Heart right ventricle (tissue), 16 donors: Measurements from ENCODE around the gene ELFN2. TPM values are rescaled to one million over a fixed set of nuclear protein-coding genes. Genes with fewer than 3 reads are reported as not detected.

Experiments
- ATAC-seq, 8 donors: fragments of 200-7000 bp; cut with Tn5 transposase; one replicate each; pipeline ENCODE4 v1.9.1; 2020; ENCODE audit warnings: mild to moderate bottlenecking in 8 of 8, moderate library complexity in 8 of 8, moderate number of reproducible peaks in 1 of 8
- DNase-seq, 2 donors: peaks; one replicate each; pipeline ENCODE4 v3.0.0-alpha.2; 2020
- H3K27ac ChIP-seq, 10 donors: fragments of 200-600 bp; sonication (generic) in 2 of 10; one replicate each; pipeline versions ENCODE4 v1.5.0 to v1.8.0; 2020 to 2022; ENCODE audit warnings: mild to moderate bottlenecking in 3 of 10
- H3K27me3 ChIP-seq, 7 donors: fragments of 200-600 bp; one replicate each; pipeline ENCODE4 v1.8.0; 2021 to 2022; ENCODE audit warnings: mild to moderate bottlenecking in 2 of 7
- H3K36me3 ChIP-seq, 9 donors: fragments of 200-600 bp; sonication (generic) in 1 of 9; one replicate each; pipeline versions ENCODE4 v1.5.0 to v1.8.0; 2020 to 2022; ENCODE audit warnings: mild to moderate bottlenecking in 2 of 9
- H3K4me1 ChIP-seq, 9 donors: fragments of 200-600 bp; sonication (generic) in 1 of 9; one replicate each; pipeline versions ENCODE4 v1.5.0 to v1.8.0; 2020 to 2022; ENCODE audit warnings: mild to moderate bottlenecking in 4 of 9
- H3K4me3 ChIP-seq, 10 donors: fragments of 200-600 bp; sonication (generic) in 2 of 10; one replicate each; pipeline versions ENCODE4 v1.5.0 to v1.8.0; 2020 to 2022; ENCODE audit warnings: mild to moderate bottlenecking in 7 of 10, moderate library complexity in 2 of 10
- H3K9me3 ChIP-seq, 11 donors: fragments of 200-600 bp in 10 of 11; sonication (generic) in 2 of 11; one replicate each; pipeline versions ENCODE4 v1.5.0 to v1.8.0; 2013 to 2022; ENCODE audit warnings: mild to moderate bottlenecking in 2 of 11, control low read depth in 1 of 11, moderate library complexity in 1 of 11
- WGBS, 2 donors: extraction: QIAGEN DNeasy Blood & Tissue Kit; methylation state at CpG; one replicate each; pipeline ENCODE4 v1.1.7; 2013; ENCODE audit warnings: inconsistent platforms in 1 of 2; 5-methylcytosine and 5-hydroxymethylcytosine counted together
- intact Hi-C, 10 donors: fragments of 100-400 bp; cut with DNase I; formaldehyde crosslinking; loops; one replicate each; pipeline versions ENCODE4 v1.11.1 to v1.14.2; 2022
- polyA plus RNA-seq, 2 donors: library from polyadenylated mRNA; stranded (reverse); fragments of 200-250 nt; gene quantifications; one replicate each; pipeline ENCODE4 v1.2.3, GENCODE V29; 2013
- total RNA-seq, 10 donors: library from RNA; stranded (reverse); fragmentation: NEBNext Ultra II Directional in 3 of 10; extraction: Animal tissue kit (Norgen Biotek cat#: 25700) in 3 of 10; gene quantifications; one replicate each; pipeline versions ENCODE4 v1.2.1 to v1.2.4, GENCODE V29; 2021 to 2023
- TF ChIP-seq, protein P1 (sequence below), 9 donors: fragments of 200-600 bp; sonication (generic) in 2 of 9; IDR thresholded peaks; one replicate each; pipeline versions ENCODE4 v1.5.0 to v1.8.0; 2021 to 2022; ENCODE audit warnings: antibody characterized with exemption in 9 of 9, mild to moderate bottlenecking in 5 of 9, moderate library complexity in 1 of 9
- donor health status: Arrhythmogenic right ventricular cardiomyopathy.
- donor health status: ischemic (EF 13 %, LVEDD 7.1; RV severe dilation, severe dysfunction).
- donor health status: healthy with polysubstance abuse.
- donor health status: DM: no; HTN: yes; CAD: no.
- donor health status: DM: no; HTN: no; CAD: no.
- donor health status: ischemic (EF 25% LVEDD 6.9; RV normal size, moderate dysfunction).
- donor health status: ischemic (EF 25% LVEDD 5.7; RV mildly dilated, moderate dysfunction).
- donor health status: healthy.
- donor health status: DM: yes; HTN: yes; CAD: no.
- donor health status: Ischemic cardiomyopathy.
- donor health status: ischemic (EF 35%, LVEDD 5.7; RV mildly dilated, moderate dysfunction).
- donor health status: nonischemic (EF 11% LVEDD 7.7; RV severe dilation, severe dysfunction).
- donor health status: DM: yes; HTN: yes; CAD: no.
- donor health status: PGD.
- donor health status: ischemic (EF 29% LVEDD 5.4; RV normal size, mild dysfunction).
- donor health status: nonischemic (EF 23%, LVEDD 6.1; RV moderate dilation, normal function).

Gene ELFN2
- total and polyA plus RNA-seq, 12 donors, result under 0.01 to 0.21 (median 0.05) TPM; not detected in 4

DNA sequence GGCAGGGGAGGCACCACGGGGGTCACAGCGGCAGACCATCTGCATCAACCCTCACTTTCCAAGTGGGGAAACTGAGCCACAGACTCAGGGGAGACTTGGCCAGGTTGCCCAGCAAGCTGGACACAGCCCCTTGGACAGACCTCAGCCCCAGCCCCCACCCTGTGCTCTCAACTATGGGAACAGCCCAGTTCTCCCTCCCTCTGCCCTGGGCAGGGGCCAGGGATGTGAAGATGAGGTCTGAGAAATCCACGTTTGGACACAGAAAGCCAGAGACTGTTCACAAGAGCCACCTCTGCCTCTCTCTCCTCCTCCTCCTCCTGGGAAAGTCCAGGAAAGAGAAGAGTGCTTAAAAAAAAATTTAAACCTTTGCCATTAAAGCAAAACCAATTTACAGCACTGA is 50.1 kb downstream of the ELFN2 start:
- intact Hi-C loops, result no loop called here
- H3K27me3 ChIP-seq, result peaks cover 4 to 85% (median 65%) of the 10 kb centered on the region in 7 donors

DNA sequence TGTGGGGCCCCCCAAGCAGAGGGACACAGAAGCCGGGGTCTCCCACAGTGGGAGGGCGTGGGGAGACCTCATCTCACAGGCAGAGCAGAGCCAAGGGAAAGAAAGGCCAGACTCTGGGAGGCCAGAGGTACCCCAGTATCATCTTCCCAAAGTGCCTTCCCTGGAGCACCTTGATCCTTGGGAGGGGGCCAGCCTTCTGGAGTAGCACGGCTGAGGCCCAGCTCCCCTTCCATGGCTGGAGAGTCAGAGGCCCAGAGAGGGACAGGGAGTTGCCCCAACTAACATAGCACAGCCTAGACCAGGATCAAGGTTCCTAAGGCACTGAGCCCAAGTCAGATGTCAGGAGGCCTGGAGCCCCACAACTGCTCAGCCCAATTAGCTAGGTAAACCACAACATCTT is 50.6 kb downstream of the ELFN2 start:
- H3K27me3 ChIP-seq, result peaks cover 5 to 84% (median 66%) of the 10 kb centered on the region in 7 donors
- DNase-seq, result no peak
- intact Hi-C loops, result no loop called here

More for the DNA sequence above, 50.1 kb downstream of the ELFN2 start:
- Histone ChIP-seq H3K27ac (no peak overlapping the region), H3K4me3 (no peak overlapping the region), H3K4me1 (peaks cover 0 to 12% (median 0%) of the 10 kb centered on the region in 9 donors), H3K9me3 (no peaks in the 10 kb centered on the region), H3K36me3 (no peaks in the 10 kb centered on the region)
- ATAC-seq (no peak), DNase-seq (no peak)
- WGBS, 2 donors, result 63 to 69% methylated on average over 3 of the region's 3 CpGs
- TF ChIP-seq, protein P1, sequence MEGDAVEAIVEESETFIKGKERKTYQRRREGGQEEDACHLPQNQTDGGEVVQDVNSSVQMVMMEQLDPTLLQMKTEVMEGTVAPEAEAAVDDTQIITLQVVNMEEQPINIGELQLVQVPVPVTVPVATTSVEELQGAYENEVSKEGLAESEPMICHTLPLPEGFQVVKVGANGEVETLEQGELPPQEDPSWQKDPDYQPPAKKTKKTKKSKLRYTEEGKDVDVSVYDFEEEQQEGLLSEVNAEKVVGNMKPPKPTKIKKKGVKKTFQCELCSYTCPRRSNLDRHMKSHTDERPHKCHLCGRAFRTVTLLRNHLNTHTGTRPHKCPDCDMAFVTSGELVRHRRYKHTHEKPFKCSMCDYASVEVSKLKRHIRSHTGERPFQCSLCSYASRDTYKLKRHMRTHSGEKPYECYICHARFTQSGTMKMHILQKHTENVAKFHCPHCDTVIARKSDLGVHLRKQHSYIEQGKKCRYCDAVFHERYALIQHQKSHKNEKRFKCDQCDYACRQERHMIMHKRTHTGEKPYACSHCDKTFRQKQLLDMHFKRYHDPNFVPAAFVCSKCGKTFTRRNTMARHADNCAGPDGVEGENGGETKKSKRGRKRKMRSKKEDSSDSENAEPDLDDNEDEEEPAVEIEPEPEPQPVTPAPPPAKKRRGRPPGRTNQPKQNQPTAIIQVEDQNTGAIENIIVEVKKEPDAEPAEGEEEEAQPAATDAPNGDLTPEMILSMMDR (IDR thresholded peaks at IDR 0.05), result no peak

DNA sequence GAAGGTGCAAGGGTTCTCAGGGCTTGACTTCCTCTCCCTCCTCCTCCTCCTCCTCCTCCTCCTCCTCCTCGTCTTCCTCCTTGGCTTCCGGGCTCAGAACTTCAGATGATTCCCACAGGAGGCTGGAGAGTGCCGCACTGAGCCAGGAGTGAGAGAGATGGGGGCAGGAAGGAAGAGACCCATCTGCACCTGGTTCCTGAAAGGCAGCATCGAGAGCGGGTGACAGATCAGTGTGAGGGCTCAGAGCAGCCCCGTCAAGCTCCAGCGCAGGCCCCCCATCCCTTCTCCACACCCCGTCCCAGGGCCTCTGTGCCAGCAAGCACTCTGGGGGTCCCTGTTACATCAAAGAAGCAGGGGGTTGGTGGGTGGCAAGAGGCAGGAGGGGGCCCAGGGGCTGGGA is 51.5 kb downstream of the ELFN2 start:
- Histone ChIP-seq H3K4me1 (peaks cover 0 to 12% (median 0%) of the 10 kb centered on the region in 9 donors), H3K27me3 (peaks cover 5 to 83% (median 65%) of the 10 kb centered on the region in 7 donors), H3K27ac (no peak overlapping the region), H3K4me3 (no peak overlapping the region), H3K36me3 (no peaks in the 10 kb centered on the region), H3K9me3 (no peaks in the 10 kb centered on the region)
- DNase-seq, result no peak
- intact Hi-C loops, result no loop called here
- TF ChIP-seq, protein P1 (IDR thresholded peaks at IDR 0.05), result no peak
- no peak for ATAC-seq
- 44 to 53% methylated on average over 8 of the region's 8 CpGs for WGBS, 2 donors

More for the DNA sequence above, 50.6 kb downstream of the ELFN2 start:
- H3K4me3 ChIP-seq, result no peak overlapping the region
- H3K36me3 ChIP-seq, result no peaks in the 10 kb centered on the region
- H3K9me3 ChIP-seq, result no peaks in the 10 kb centered on the region
- peaks cover 0 to 12% (median 0%) of the 10 kb centered on the region in 9 donors for H3K4me1 ChIP-seq
- TF ChIP-seq, protein P1 (IDR thresholded peaks at IDR 0.05), result no peak
- H3K27ac ChIP-seq, result no peak overlapping the region
- ATAC-seq, result no peak
- WGBS, 2 donors, result 49 to 52% methylated on average over 3 of the region's 3 CpGs

GRCh38 chr22:37374571-37374970 is 52.7 kb downstream of the ELFN2 start:
- Histone ChIP-seq H3K27ac (no peak overlapping the region), H3K9me3 (no peaks in the 10 kb centered on the region), H3K4me3 (no peak overlapping the region), H3K27me3 (peaks cover 5 to 71% (median 54%) of the 10 kb centered on the region in 7 donors), H3K4me1 (peaks cover 0 to 12% (median 0%) of the 10 kb centered on the region in 9 donors), H3K36me3 (no peaks in the 10 kb centered on the region)
- TF ChIP-seq, protein P1 (IDR thresholded peaks at IDR 0.05), result no peak
- DNase-seq, result no peak
- WGBS, 2 donors, result 95% methylated on average over 35 of the region's 35 CpGs
- no peak for ATAC-seq
- intact Hi-C loops, result no loop called here
